ENCODE measurements around the gene MARCHF11. TPM values are rescaled to one million over a fixed set of nuclear protein-coding genes. Genes with fewer than 3 reads are reported as not detected.

The MARCHF11 gene
- total RNA-seq, 1 donor from 2014 or later, result not detected

GRCh38 chr5:16178745-16179372 lies 732 bp downstream of the MARCHF11 start:
- Histone ChIP-seq H3K4me3 (no peak overlapping the region), H3K4me1 (no peaks in the 10 kb centered on the region), H3K27me3 (ENCODE audit: low read depth) (peaks cover 39% of the 10 kb centered on the region), H3K27ac (no peak overlapping the region), H3K36me3 (no peaks in the 10 kb centered on the region), H3K9me3 (no peaks in the 10 kb centered on the region)
- peak; percentile 76 to 81 for ATAC-seq
- TF ChIP-seq CTCF (IDR thresholded peaks at IDR 0.05), result no peak
- intact Hi-C loops (cut with DNase I), result no loop called here
- DNase-seq, result peak; percentile 63

- no peak for DNase-seq
- intact Hi-C loops (cut with DNase I), result no loop called here
These were observed 10.0 kb downstream of the MARCHF11 start for GRCh38 chr5:16169550-16169949.

GRCh38 chr5:16160706-16161105 lies 18.9 kb downstream of the MARCHF11 start:
- Histone ChIP-seq H3K9me3 (no peaks in the 10 kb centered on the region), H3K36me3 (no peaks in the 10 kb centered on the region), H3K27me3 (ENCODE audit: low read depth) (no peaks in the 10 kb centered on the region), H3K4me1 (no peaks in the 10 kb centered on the region), H3K4me3 (no peak overlapping the region), H3K27ac (no peak overlapping the region)
- peak; percentile 57 for TF ChIP-seq CTCF (IDR thresholded peaks at IDR 0.05)
- ATAC-seq (peak in 1 of 2 donors; percentile 67), DNase-seq (no peak)
- intact Hi-C loops (cut with DNase I), result no loop called here

More at GRCh38 chr5:16169550-16169949, 10.0 kb downstream of the MARCHF11 start:
- Histone ChIP-seq H3K36me3 (no peaks in the 10 kb centered on the region), H3K27me3 (ENCODE audit: low read depth) (no peaks in the 10 kb centered on the region), H3K4me1 (no peaks in the 10 kb centered on the region), H3K9me3 (no peaks in the 10 kb centered on the region), H3K4me3 (no peak overlapping the region), H3K27ac (no peak overlapping the region)
- no peak for ATAC-seq
- no peak for TF ChIP-seq CTCF (IDR thresholded peaks at IDR 0.05)

- intact Hi-C loops (cut with DNase I), result no loop called here
- no peak for ATAC-seq
- Histone ChIP-seq H3K27me3 (ENCODE audit: low read depth) (no peaks in the 10 kb centered on the region), H3K36me3 (no peaks in the 10 kb centered on the region), H3K4me3 (no peak overlapping the region), H3K9me3 (no peaks in the 10 kb centered on the region), H3K27ac (no peak overlapping the region), H3K4me1 (no peaks in the 10 kb centered on the region)
- DNase-seq, result no peak
- TF ChIP-seq CTCF (IDR thresholded peaks at IDR 0.05), result no peak
These were observed 20.0 kb downstream of the MARCHF11 start for GRCh38 chr5:16159636-16160035.

- TF ChIP-seq CTCF (IDR thresholded peaks at IDR 0.05), result no peak
- Histone ChIP-seq H3K27ac (no peak overlapping the region), H3K4me1 (no peaks in the 10 kb centered on the region), H3K9me3 (no peaks in the 10 kb centered on the region), H3K4me3 (no peak overlapping the region), H3K27me3 (ENCODE audit: low read depth) (no peaks in the 10 kb centered on the region), H3K36me3 (no peaks in the 10 kb centered on the region)
- DNase-seq (no peak), ATAC-seq (no peak)
- intact Hi-C loops (cut with DNase I), result no loop called here
These were observed 23.4 kb downstream of the MARCHF11 start for GRCh38 chr5:16156152-16156551.

All from lower lobe of right lung (tissue), 2 donors.